Peyer's patch (tissue), 4 donors: ENCODE data around the gene GALNS.
"Not testable (repeated sequence)": the region's sequence is repeated elsewhere in the genome, so short reads cannot be mapped to it uniquely, and the experiment has no call there.

Experiments used
- CTCF ChIP-seq, 6 experiments: fragments of 450-650 bp in 4 of 6; fragments of 200-600 bp in 2 of 6; sonication (generic) in 1 of 6; IDR thresholded peaks; one replicate each; pipeline ENCODE4 v1.5.1; 2017 to 2019; ENCODE audit warnings: antibody characterized with exemption in 6 of 6, mild to moderate bottlenecking in 3 of 6, moderate library complexity in 1 of 6
- POLR2A ChIP-seq, 2 donors: fragments of 450-650 bp; IDR thresholded peaks; one replicate each; pipeline ENCODE4 v1.5.1; 2017; ENCODE audit warnings: antibody characterized with exemption in 2 of 2, mild to moderate bottlenecking in 2 of 2, moderate library complexity in 2 of 2

- not testable (repeated sequence) for TF ChIP-seq CTCF, POLR2A (IDR thresholded peaks at IDR 0.05)
Measured at GRCh38 chr16:88894266-88894665, 37.5 kb upstream of the GALNS start.
